H1 (cell line): ENCODE data around the gene LRFN3. TPM values are rescaled to one million over a fixed set of nuclear protein-coding genes. Genes with fewer than 3 reads are reported as not detected.
"Not testable (repeated sequence)": the region's sequence is repeated elsewhere in the genome, so short reads cannot be mapped to it uniquely, and the experiment has no call there.

Source experiments
- CTCF ChIA-PET: fragments of 300-600 bp; sonication (Branson Sonifier 250); formaldehyde crosslinking; loops from one replicate; lab custom pipeline; 2021; ENCODE audit not compliant: partially characterized antibody; lab: Charles Lee
- POLR2A ChIA-PET: fragments of 300-600 bp; sonication (Branson Sonifier 250); formaldehyde crosslinking; loops from one replicate; lab custom pipeline; 2021; ENCODE audit warnings: inconsistent platforms; ENCODE audit not compliant: partially characterized antibody; lab: Charles Lee
- DNase-seq, 2 experiments: peaks; one replicate each; pipeline versions ENCODE4 v3.0.0 to v3.0.0-alpha.2; 2010 to 2022; ENCODE audit warnings: low spot score in 2 of 2, low read depth in 1 of 2, mixed read lengths in 1 of 2
- FAIRE-seq: peaks from 2 replicates; lab custom pipeline; 2011; peaks lifted over from hg19 to GRCh38; lab: Jason Lieb, UNC
- H2AFZ ChIP-seq: 2 replicates; pipeline ENCODE4 v1.8.1; 2012; ENCODE audit warnings: low read length, inconsistent platforms
- H2AK5ac ChIP-seq: 2 replicates; pipeline ENCODE4 v1.6.1; 2013; ENCODE audit warnings: low read depth, low read length
- H2BK120ac ChIP-seq: replicated peaks from 2 replicates; pipeline ENCODE3; 2013; ENCODE audit warnings: low read depth, low read length, inconsistent platforms
- H2BK12ac ChIP-seq: 2 replicates; pipeline ENCODE4 v1.6.1; 2013; ENCODE audit warnings: low read depth, low read length
- H2BK15ac ChIP-seq: 2 replicates; pipeline ENCODE4 v1.6.1; 2013; ENCODE audit warnings: low read length
- H2BK20ac ChIP-seq: 2 replicates; pipeline ENCODE4 v1.6.1; 2013; ENCODE audit warnings: low read length
- H2BK5ac ChIP-seq: 2 replicates; pipeline ENCODE4 v1.6.1; 2013; ENCODE audit warnings: low read depth, low read length
- H3K14ac ChIP-seq: 2 replicates; pipeline ENCODE4 v1.6.1; 2013; ENCODE audit warnings: inconsistent platforms; ENCODE audit not compliant: insufficient read length
- H3K18ac ChIP-seq: 2 replicates; pipeline ENCODE4 v1.6.1; 2013; ENCODE audit warnings: low read length; ENCODE audit errors: extremely low read depth
- H3K23ac ChIP-seq: 2 replicates; pipeline ENCODE4 v1.6.1; 2013; ENCODE audit warnings: inconsistent platforms; ENCODE audit not compliant: insufficient read length
- H3K23me2 ChIP-seq: 2 replicates; pipeline ENCODE4 v1.6.1; 2013; ENCODE audit warnings: low read depth, low read length
- H3K27ac ChIP-seq: 2 replicates; pipeline ENCODE4 v1.6.1; 2011; ENCODE audit warnings: low read depth, low read length, inconsistent platforms
- H3K27me3 ChIP-seq, 4 experiments: replicated peaks in 1 of 4; 1 replicate in 1 of 4; 2 replicates in 3 of 4; pipeline versions ENCODE4 v1.6.1 to v1.8.1; 2011 to 2013; ENCODE audit warnings: low read length in 3 of 4, mild to moderate bottlenecking in 3 of 4, inconsistent platforms in 2 of 4, mixed read lengths in 2 of 4, moderate library complexity in 1 of 4; ENCODE audit not compliant: control insufficient read depth in 3 of 4, insufficient read depth in 3 of 4; ENCODE audit errors: extremely low read depth in 1 of 4
- H3K36me3 ChIP-seq, 4 experiments: 2 replicates each; pipeline versions ENCODE4 v1.6.1 to v1.8.1; 2011 to 2013; ENCODE audit warnings: mild to moderate bottlenecking in 4 of 4, low read length in 3 of 4, moderate library complexity in 2 of 4, control low read depth in 1 of 4, inconsistent platforms in 1 of 4; ENCODE audit not compliant: insufficient read depth in 4 of 4, control insufficient read depth in 2 of 4
- H3K4ac ChIP-seq: replicated peaks from 2 replicates; pipeline ENCODE3; 2013; ENCODE audit warnings: low read length, low read depth, mixed read lengths, inconsistent platforms; ENCODE audit not compliant: insufficient read length
- H3K4me1 ChIP-seq, 4 experiments: replicated peaks in 1 of 4; 1 replicate in 1 of 4; 2 replicates in 3 of 4; pipeline versions ENCODE4 v1.6.1 to v1.8.1; 2011 to 2013; ENCODE audit warnings: low read length in 3 of 4, inconsistent platforms in 2 of 4, mixed read lengths in 1 of 4; ENCODE audit not compliant: insufficient read depth in 4 of 4, control insufficient read depth in 3 of 4
- H3K4me2 ChIP-seq, 2 experiments: 2 replicates each; pipeline versions ENCODE4 v1.6.1 to v1.8.1; 2011 to 2013; ENCODE audit warnings: low read depth in 2 of 2, low read length in 2 of 2, control low read depth in 1 of 2, inconsistent platforms in 1 of 2, mild to moderate bottlenecking in 1 of 2; ENCODE audit not compliant: insufficient read depth in 1 of 2
- H3K4me3 ChIP-seq, 4 experiments: fragments of 200-600, 300-600 bp in 1 of 4; sonication (generic), shearing (Covaris generic), sonication (Bioruptor Twin) in 1 of 4; 2 replicates each; pipeline versions ENCODE4 v1.5.1 to v1.8.1; 2011 to 2016; ENCODE audit warnings: low read length in 4 of 4, low read depth in 3 of 4, control low read depth in 2 of 4, inconsistent platforms in 2 of 4, mild to moderate bottlenecking in 2 of 4, mixed read lengths in 1 of 4, moderate library complexity in 1 of 4; ENCODE audit not compliant: insufficient read depth in 2 of 4; ENCODE audit errors: extremely low read depth in 1 of 4
- H3K56ac ChIP-seq: replicated peaks from 2 replicates; pipeline ENCODE3; 2013; ENCODE audit warnings: low read depth, mild to moderate bottlenecking, mixed read lengths, low read length, inconsistent platforms; ENCODE audit not compliant: insufficient read length
- H3K79me1 ChIP-seq: 2 replicates; pipeline ENCODE4 v1.6.1; 2013; ENCODE audit warnings: low read depth, low read length, control low read depth
- H3K79me2 ChIP-seq, 2 experiments: 2 replicates each; pipeline versions ENCODE4 v1.6.1 to v1.8.1; 2012 to 2013; ENCODE audit warnings: low read length in 2 of 2, mild to moderate bottlenecking in 2 of 2, inconsistent platforms in 1 of 2; ENCODE audit not compliant: insufficient read depth in 2 of 2, control insufficient read depth in 1 of 2
- H3K9ac ChIP-seq, 4 experiments: replicated peaks in 1 of 4; 1 replicate in 1 of 4; 2 replicates in 3 of 4; pipeline versions ENCODE4 v1.6.1 to v1.8.1; 2011 to 2013; ENCODE audit warnings: low read depth in 3 of 4, low read length in 3 of 4, control low read depth in 2 of 4, mild to moderate bottlenecking in 2 of 4, moderate library complexity in 2 of 4, inconsistent platforms in 1 of 4; ENCODE audit errors: extremely low read depth in 1 of 4
- H3K9me3 ChIP-seq, 2 experiments: 2 replicates each; pipeline versions ENCODE4 v1.6.1 to v1.8.1; 2012 to 2013; ENCODE audit warnings: mild to moderate bottlenecking in 2 of 2, moderate library complexity in 2 of 2, control low read depth in 1 of 2, inconsistent platforms in 1 of 2, low read depth in 1 of 2, low read length in 1 of 2, mixed read lengths in 1 of 2; ENCODE audit not compliant: insufficient read depth in 2 of 2
- H4K20me1 ChIP-seq, 2 experiments: replicated peaks in 1 of 2; 2 replicates each; pipeline versions ENCODE3 to v1.8.1; 2011 to 2013; ENCODE audit warnings: inconsistent platforms in 2 of 2, low read length in 2 of 2, mild to moderate bottlenecking in 1 of 2; ENCODE audit not compliant: insufficient read depth in 2 of 2, control insufficient read depth in 1 of 2
- H4K5ac ChIP-seq: 2 replicates; pipeline ENCODE4 v1.6.1; 2013; ENCODE audit warnings: low read length, low read depth, mixed read lengths, inconsistent platforms; ENCODE audit not compliant: insufficient read length
- H4K8ac ChIP-seq: 2 replicates; pipeline ENCODE4 v1.8.0; 2013; ENCODE audit warnings: mild to moderate bottlenecking, moderate library complexity, low read length, inconsistent platforms; ENCODE audit not compliant: insufficient read depth; ENCODE audit errors: extremely low read depth
- H4K91ac ChIP-seq: replicated peaks from 2 replicates; pipeline ENCODE3; 2013; ENCODE audit warnings: low read length, mixed read lengths, inconsistent platforms; ENCODE audit not compliant: insufficient read length
- JUND ChIP-seq: IDR thresholded peaks from 2 replicates; pipeline ENCODE4 v1.6.1; 2011; ENCODE audit warnings: mild to moderate bottlenecking, improper control_type of control experiment, low read length
- POLR2A ChIP-seq, 2 experiments: IDR thresholded peaks; 1 replicate in 1 of 2; 2 replicates in 1 of 2; pipeline ENCODE4 v1.6.1; 2011; ENCODE audit warnings: low read depth in 2 of 2, low read length in 2 of 2, mild to moderate bottlenecking in 2 of 2; ENCODE audit errors: control extremely low read depth in 1 of 2
- POLR2AphosphoS5 ChIP-seq: IDR thresholded peaks from 2 replicates; pipeline ENCODE4 v1.6.1; 2011; ENCODE audit warnings: low read depth, low read length
- RXRA ChIP-seq: IDR thresholded peaks from 2 replicates; pipeline ENCODE4 v1.6.1; 2011; ENCODE audit warnings: low read depth, mild to moderate bottlenecking, low read length, moderate library complexity; ENCODE audit not compliant: insufficient read depth
- SIRT6 ChIP-seq: IDR thresholded peaks from one replicate; pipeline ENCODE4 v1.7.1; 2012; ENCODE audit warnings: low read length, inconsistent platforms
- TAF1 ChIP-seq: IDR thresholded peaks from 2 replicates; pipeline ENCODE4 v1.6.1; 2011; ENCODE audit warnings: mild to moderate bottlenecking, low read depth, low read length
- whole genome bisulfite sequencing, 2 experiments: shearing (Covaris generic) in 1 of 2; methylation state at CpG; one replicate each; pipeline versions ENCODE4 v1.1.6 to v1.1.7; 2013 to 2015; ENCODE audit warnings: low lambda C conversion rate in 2 of 2, mixed read lengths in 2 of 2, inconsistent platforms in 1 of 2, low coverage in 1 of 2, missing lambda C conversion rate in 1 of 2; ENCODE audit not compliant: insufficient replicate concordance in 2 of 2, insufficient coverage in 1 of 2, insufficient read length in 1 of 2; ENCODE audit errors: extremely low coverage in 1 of 2, missing lambda C conversion rate in 1 of 2; 5-methylcytosine and 5-hydroxymethylcytosine counted together
- polyA plus RNA-seq, 7 experiments: library from polyadenylated mRNA; depleted of rRNA in 3 of 7; stranded (reverse) in 5 of 7; unstranded in 2 of 7; fragments of >200 nt in 5 of 7; fragments of 200-250 nt in 2 of 7; gene quantifications; 1 replicate in 5 of 7; 2 replicates in 1 of 7; 4 replicates in 1 of 7; pipeline versions ENCODE4 v1.2.1 to v1.2.3, GENCODE V29; 2011 to 2013; ENCODE audit warnings: missing spikeins in 2 of 7, mixed read lengths in 2 of 7
- total RNA-seq: library from RNA; stranded (reverse); fragmentation: NEBNext Ultra II Directional; extraction: Animal tissue kit (Norgen Biotek cat#: 25700); gene quantifications from 2 replicates; pipeline ENCODE4 v1.2.1, GENCODE V29; 2021

LRFN3 gene
- total and polyA plus RNA-seq, 2 of the 8 experiments (the other 6 are each of a cell fraction or from before 2014, with no cell fraction given): 4.6 to 16.8 TPM

DNA sequence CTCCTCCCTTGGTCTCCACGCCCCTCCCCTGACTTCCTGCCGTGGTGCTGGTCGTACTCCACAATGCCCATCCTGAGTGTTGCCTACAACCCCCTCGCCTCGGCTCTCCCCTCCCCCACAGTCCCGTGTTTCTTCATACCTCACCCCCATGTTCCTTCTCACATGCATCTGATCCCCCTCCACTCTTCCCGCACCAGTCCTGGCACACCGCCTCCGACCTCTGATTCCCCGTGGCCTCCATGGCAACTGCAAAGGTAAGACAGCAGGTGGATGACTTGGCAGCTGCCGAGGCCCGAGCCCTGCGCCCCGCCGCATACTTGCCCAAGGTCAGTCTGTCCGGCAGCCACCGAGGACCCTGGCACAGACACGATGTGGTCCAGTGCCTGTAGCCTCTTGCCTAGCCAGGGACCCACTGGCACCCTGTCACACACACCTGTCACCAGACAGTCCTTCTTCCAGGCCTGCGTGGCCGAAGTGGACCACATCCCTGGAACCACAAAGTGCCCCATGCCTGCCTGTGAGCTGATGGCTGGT, 42.7 kb downstream of the LRFN3 start (continued):
- TF ChIP-seq TAF1 (no peak), JUND (no peak), POLR2AphosphoS5 (no peak), POLR2A (IDR thresholded peaks at IDR 0.05; ENCODE audit: control extremely low read depth in 1 of 2, low read depth in 2 of 2, low read length in 2 of 2) (no peak), RXRA (no peak), SIRT6 (no peak)
- TF ChIP-seq, all 59 proteins: peak for 0

GRCh38 chr19:35980997-35981396, 44.8 kb downstream of the LRFN3 start:
- FAIRE-seq, H3K36me3 ChIP-seq, H2BK120ac ChIP-seq, H3K79me2 ChIP-seq, H3K4me3 ChIP-seq, H4K8ac ChIP-seq, H2BK15ac ChIP-seq, H2BK20ac ChIP-seq, H3K18ac ChIP-seq, H3K23me2 ChIP-seq, H3K4me2 ChIP-seq, H4K20me1 ChIP-seq, H3K4me1 ChIP-seq, H3K56ac ChIP-seq, H4K91ac ChIP-seq, H3K4ac ChIP-seq, H2BK12ac ChIP-seq, H3K23ac ChIP-seq, H3K27ac ChIP-seq, H3K79me1 ChIP-seq, POLR2A ChIA-PET, H2AFZ ChIP-seq, H2AK5ac ChIP-seq, H3K14ac ChIP-seq, H3K9ac ChIP-seq, H4K5ac ChIP-seq, DNase-seq, H3K9me3 ChIP-seq, H2BK5ac ChIP-seq: not testable (repeated sequence)
- peaks cover 0 to 11% (median 8%) of the 10 kb centered on the region in 4 experiments; a peak in 4 of 7 replicates for H3K27me3 ChIP-seq
- 91% methylated on average over 4 of the region's 4 CpGs; no CpG with 5 or more reads in 1 of the 2 experiments for WGBS, 2 experiments
- CTCF ChIA-PET: interaction anchor here (1.0 to 1.5 kb wide), 2 partner anchors 13 to 34 kb away, joined by 3 to 4 read pairs; no protein-coding TSS in a partner anchor
